Neuronal stem cell (in vitro differentiated cells): ENCODE data around the gene SEMA3A.

ENCODE experiments used
- DNase-seq: peaks from one replicate; pipeline ENCODE4 v3.0.0-alpha.2; 2013; ENCODE audit warnings: low spot score
- H2AFZ ChIP-seq: one replicate; pipeline ENCODE4 v1.6.1; 2013; ENCODE audit warnings: mild to moderate bottlenecking, low read length, inconsistent platforms
- H2AK5ac ChIP-seq: 2 replicates; pipeline ENCODE4 v1.6.1; 2013; ENCODE audit warnings: low read depth, mild to moderate bottlenecking, inconsistent platforms, low read length, moderate library complexity, mixed read lengths
- H2BK120ac ChIP-seq: 2 replicates; pipeline ENCODE4 v1.6.1; 2013; ENCODE audit warnings: low read depth, mild to moderate bottlenecking, inconsistent platforms, low read length, moderate library complexity, mixed read lengths
- H2BK12ac ChIP-seq: one replicate; pipeline ENCODE4 v1.6.1; 2013; ENCODE audit warnings: low read length, inconsistent platforms
- H2BK15ac ChIP-seq: 2 replicates; pipeline ENCODE4 v1.6.1; 2013; ENCODE audit warnings: mild to moderate bottlenecking, low read length, inconsistent platforms, mixed read lengths
- H2BK5ac ChIP-seq: one replicate; pipeline ENCODE4 v1.6.1; 2013; ENCODE audit warnings: inconsistent platforms, mild to moderate bottlenecking, low read length, moderate library complexity
- H3K14ac ChIP-seq: one replicate; pipeline ENCODE4 v1.6.1; 2013; ENCODE audit warnings: low read length, inconsistent platforms
- H3K18ac ChIP-seq: 2 replicates; pipeline ENCODE4 v1.6.1; 2013; ENCODE audit warnings: low read length, inconsistent platforms
- H3K23ac ChIP-seq: 2 replicates; pipeline ENCODE4 v1.6.1; 2013; ENCODE audit warnings: low read depth, mild to moderate bottlenecking, mixed read lengths, low read length, inconsistent platforms; ENCODE audit not compliant: poor library complexity
- H3K27ac ChIP-seq: replicated peaks from 3 replicates; pipeline ENCODE4 v1.5.1; 2013; ENCODE audit warnings: low read length, inconsistent platforms
- H3K27me3 ChIP-seq, 3 experiments: 2 replicates each; pipeline ENCODE4 v1.6.1; 2013; ENCODE audit warnings: low read length in 3 of 3, mild to moderate bottlenecking in 2 of 3, inconsistent platforms in 1 of 3, low read depth in 1 of 3, mixed read lengths in 1 of 3, moderate library complexity in 1 of 3; ENCODE audit not compliant: control insufficient read depth in 3 of 3, insufficient read depth in 3 of 3
- H3K36me3 ChIP-seq, 2 donors: replicated peaks in 1 of 2; 2 replicates each; pipeline ENCODE4 v1.6.1; 2013; ENCODE audit warnings: low read length in 2 of 2; ENCODE audit not compliant: control insufficient read depth in 2 of 2, insufficient read depth in 2 of 2
- H3K4ac ChIP-seq: 2 replicates; pipeline ENCODE4 v1.6.1; 2013; ENCODE audit warnings: inconsistent platforms, mild to moderate bottlenecking, low read length, moderate library complexity
- H3K4me1 ChIP-seq, 2 donors: 1 replicate in 1 of 2; 2 replicates in 1 of 2; pipeline ENCODE4 v1.6.1; 2013; ENCODE audit warnings: low read length in 2 of 2, low read depth in 1 of 2; ENCODE audit not compliant: control insufficient read depth in 2 of 2, insufficient read depth in 1 of 2
- H3K4me2 ChIP-seq: one replicate; pipeline ENCODE4 v1.6.1; 2013; ENCODE audit warnings: mild to moderate bottlenecking, low read length, inconsistent platforms; ENCODE audit not compliant: insufficient read depth, poor library complexity, severe bottlenecking
- H3K4me3 ChIP-seq, 2 donors: 2 replicates each; pipeline ENCODE4 v1.5.1; 2013; ENCODE audit warnings: low read length in 2 of 2, mild to moderate bottlenecking in 2 of 2, inconsistent platforms in 1 of 2, moderate library complexity in 1 of 2
- H3K79me1 ChIP-seq: one replicate; pipeline ENCODE4 v1.6.1; 2013; ENCODE audit warnings: low read depth, mild to moderate bottlenecking, inconsistent platforms, low read length, moderate library complexity
- H3K9ac ChIP-seq: one replicate; pipeline ENCODE4 v1.6.1; 2013; ENCODE audit warnings: mild to moderate bottlenecking, low read depth, low read length, inconsistent platforms; ENCODE audit not compliant: poor library complexity
- H3K9me3 ChIP-seq, 2 donors: replicated peaks in 1 of 2; 2 replicates each; pipeline versions ENCODE3 to v1.6.1; 2013; ENCODE audit warnings: low read length in 2 of 2, mild to moderate bottlenecking in 2 of 2, inconsistent platforms in 1 of 2, low read depth in 1 of 2, mixed read lengths in 1 of 2, moderate library complexity in 1 of 2; ENCODE audit not compliant: control insufficient read depth in 2 of 2, insufficient read depth in 1 of 2
- H4K8ac ChIP-seq: one replicate; pipeline ENCODE4 v1.6.1; 2013; ENCODE audit warnings: low read depth, mild to moderate bottlenecking, inconsistent platforms, low read length, moderate library complexity
- H4K91ac ChIP-seq: one replicate; pipeline ENCODE4 v1.6.1; 2013; ENCODE audit warnings: low read length, low read depth, mild to moderate bottlenecking, inconsistent platforms; ENCODE audit not compliant: poor library complexity
- WGBS, 2 donors: extraction: QIAGEN DNeasy Blood & Tissue Kit; methylation state at CpG; one replicate each; pipeline ENCODE4 v1.1.7; 2013; ENCODE audit warnings: missing lambda C conversion rate in 2 of 2, mixed read lengths in 1 of 2; ENCODE audit not compliant: insufficient read length in 2 of 2, insufficient replicate concordance in 1 of 2; ENCODE audit errors: extremely low coverage in 2 of 2; 5-methylcytosine and 5-hydroxymethylcytosine counted together

SEMA3A gene

GRCh38 chr7:84139986-84140729 is 54.4 kb downstream of the SEMA3A start:
- peaks cover 0 to 4% of the 10 kb centered on the region in 2 donors for H3K9me3 ChIP-seq
- H3K4me2 ChIP-seq, result no peak overlapping the region
- H2BK12ac ChIP-seq, result no peak overlapping the region
- H3K18ac ChIP-seq, result no peak overlapping the region
- H2AK5ac ChIP-seq, result no peak overlapping the region
- no peak overlapping the region for H3K4ac ChIP-seq
- H2BK120ac ChIP-seq, result no peak overlapping the region
- no peaks in the 10 kb centered on the region for H3K4me1 ChIP-seq
- H3K27ac ChIP-seq, result no peak overlapping the region
- H3K23ac ChIP-seq, result no peak overlapping the region
- no peak overlapping the region for H4K91ac ChIP-seq
- H3K27me3 ChIP-seq, result no peaks in the 10 kb centered on the region
- no peak overlapping the region for H2BK5ac ChIP-seq
- no peaks in the 10 kb centered on the region for H3K79me1 ChIP-seq
- no peak overlapping the region for H3K9ac ChIP-seq
- H3K4me3 ChIP-seq, result no peak overlapping the region
- H2BK15ac ChIP-seq, result no peak overlapping the region
- WGBS, 2 donors, result no CpG with 5 or more reads among the region's 2 CpGs
- peaks cover 0 to 23% of the 10 kb centered on the region in 2 donors for H3K36me3 ChIP-seq
- no peak overlapping the region for H2AFZ ChIP-seq
- H3K14ac ChIP-seq, result no peak overlapping the region
- H4K8ac ChIP-seq, result no peak overlapping the region
- no peak for DNase-seq

GRCh38 chr7:84138411-84138810 is 56.2 kb downstream of the SEMA3A start:
- no peak overlapping the region for H4K8ac ChIP-seq
- H2AK5ac ChIP-seq, result no peak overlapping the region
- H3K36me3 ChIP-seq, result peaks cover 1 to 36% of the 10 kb centered on the region in 2 donors

GRCh38 chr7:84137812-84138211 is 56.8 kb downstream of the SEMA3A start:
- H2BK15ac ChIP-seq, result no peak overlapping the region
- H2AFZ ChIP-seq, result no peak overlapping the region
- peaks cover 0 to 15% of the 10 kb centered on the region in 2 donors for H3K9me3 ChIP-seq
- H2AK5ac ChIP-seq, result no peak overlapping the region
- no peak overlapping the region for H4K91ac ChIP-seq
- no peak overlapping the region for H2BK5ac ChIP-seq
- no peak overlapping the region for H3K4me3 ChIP-seq
- no peak overlapping the region for H3K4me2 ChIP-seq
- no peak overlapping the region for H3K9ac ChIP-seq
- peaks cover 1 to 36% of the 10 kb centered on the region in 2 donors for H3K36me3 ChIP-seq
- no peak overlapping the region for H3K18ac ChIP-seq
- H3K23ac ChIP-seq, result no peak overlapping the region
- H3K27me3 ChIP-seq, result no peaks in the 10 kb centered on the region
- no peak overlapping the region for H2BK120ac ChIP-seq
- H3K79me1 ChIP-seq, result no peaks in the 10 kb centered on the region
- no peak for DNase-seq
- no peak overlapping the region for H3K14ac ChIP-seq
- no peak overlapping the region for H2BK12ac ChIP-seq
- H4K8ac ChIP-seq, result no peak overlapping the region
- H3K27ac ChIP-seq, result no peak overlapping the region
- no peak overlapping the region for H3K4ac ChIP-seq
- no peaks in the 10 kb centered on the region for H3K4me1 ChIP-seq

More at GRCh38 chr7:84138411-84138810, 56.2 kb downstream of the SEMA3A start:
- no peak overlapping the region for H3K4me2 ChIP-seq
- H3K23ac ChIP-seq, result no peak overlapping the region
- H3K9me3 ChIP-seq, result peaks cover 0 to 15% of the 10 kb centered on the region in 2 donors
- no peak overlapping the region for H3K4ac ChIP-seq
- no peaks in the 10 kb centered on the region for H3K4me1 ChIP-seq
- no peak overlapping the region for H2BK15ac ChIP-seq
- no peak overlapping the region for H3K14ac ChIP-seq
- no peaks in the 10 kb centered on the region for H3K79me1 ChIP-seq
- no peaks in the 10 kb centered on the region for H3K27me3 ChIP-seq
- no peak overlapping the region for H2BK120ac ChIP-seq
- H2BK5ac ChIP-seq, result no peak overlapping the region
- no peak for DNase-seq
- no peak overlapping the region for H3K18ac ChIP-seq
- H3K4me3 ChIP-seq, result no peak overlapping the region
- no peak overlapping the region for H3K27ac ChIP-seq
- no peak overlapping the region for H3K9ac ChIP-seq
- H2BK12ac ChIP-seq, result no peak overlapping the region
- no peak overlapping the region for H4K91ac ChIP-seq
- no peak overlapping the region for H2AFZ ChIP-seq
- WGBS, 2 donors, result no CpG with 5 or more reads among the region's 3 CpGs

GRCh38 chr7:84136809-84137208 is 57.8 kb downstream of the SEMA3A start:
- Histone ChIP-seq H4K8ac (no peak overlapping the region), H3K27me3 (no peaks in the 10 kb centered on the region), H2BK5ac (no peak overlapping the region), H3K9me3 (peaks cover 0 to 11% of the 10 kb centered on the region in 2 donors), H3K9ac (no peak overlapping the region), H3K14ac (no peak overlapping the region), H3K4me3 (no peak overlapping the region), H4K91ac (no peak overlapping the region), H2BK120ac (no peak overlapping the region), H3K79me1 (no peaks in the 10 kb centered on the region), H2BK15ac (no peak overlapping the region), H3K4me1 (no peaks in the 10 kb centered on the region), H3K4ac (no peak overlapping the region), H3K4me2 (no peak overlapping the region), H2AK5ac (no peak overlapping the region), H3K23ac (no peak overlapping the region), H2BK12ac (no peak overlapping the region), H3K27ac (no peak overlapping the region), H3K36me3 (peaks cover 1 to 44% of the 10 kb centered on the region in 2 donors), H2AFZ (no peak overlapping the region), H3K18ac (no peak overlapping the region)
- WGBS, 2 donors, result no CpG with 5 or more reads among the region's 3 CpGs
- no peak for DNase-seq
